RWPE2 (cell line): ENCODE results near the gene GPR180.
A peak's percentile ranks its signal among the peaks of the same experiment; 100 is the strongest.

ENCODE experiments used
- ATAC-seq: fragments of 200-7000 bp; cut with Tn5 transposase; 3 replicates; pipeline ENCODE4 v1.9.1; 2021; ENCODE audit warnings: low read depth
- DNase-seq: peaks from one replicate; pipeline ENCODE4 v3.0.0-alpha.2; 2020; ENCODE audit warnings: low spot score
- H3K27ac ChIP-seq: fragments of 450-650 bp; 2 replicates; pipeline ENCODE4 v1.5.1; 2017; ENCODE audit warnings: mild to moderate bottlenecking; ENCODE audit not compliant: poor library complexity, severe bottlenecking
- H3K27me3 ChIP-seq: fragments of 250-450 bp; sonication (Bioruptor Pico); 2 replicates; pipeline ENCODE4 v1.5.1; 2021; ENCODE audit warnings: mild to moderate bottlenecking, moderate library complexity; ENCODE audit not compliant: insufficient read depth, poor library complexity, severe bottlenecking
- H3K36me3 ChIP-seq: fragments of 250-450 bp; sonication (Bioruptor Pico); 2 replicates; pipeline ENCODE4 v1.5.1; 2020; ENCODE audit warnings: low read depth, mild to moderate bottlenecking, moderate library complexity
- H3K4me1 ChIP-seq: fragments of 250-450 bp; sonication (Bioruptor Pico); 2 replicates; pipeline ENCODE4 v1.5.1; 2021; ENCODE audit warnings: mild to moderate bottlenecking, moderate library complexity; ENCODE audit not compliant: insufficient read depth, poor library complexity, severe bottlenecking
- H3K4me3 ChIP-seq: fragments of 250-450 bp; sonication (Bioruptor Pico); 2 replicates; pipeline ENCODE4 v1.5.1; 2021; ENCODE audit warnings: mild to moderate bottlenecking, moderate library complexity; ENCODE audit not compliant: severe bottlenecking
- H3K9me3 ChIP-seq: fragments of 250-450 bp; sonication (Bioruptor Pico); 2 replicates; pipeline ENCODE4 v1.5.1; 2021; ENCODE audit warnings: mild to moderate bottlenecking, moderate library complexity; ENCODE audit not compliant: severe bottlenecking
- CTCF ChIP-seq: fragments of 450-650 bp; IDR thresholded peaks from one replicate; pipeline ENCODE4 v1.5.1; 2017; ENCODE audit warnings: mild to moderate bottlenecking, moderate library complexity; ENCODE audit not compliant: poor library complexity, severe bottlenecking

GPR180 gene

GRCh38 chr13:94601446-94602431, at the start of gene GPR180:
TSS of gene GPR180 (plus strand) at chr13:94601857. CDS start at chr13:94601928, 71 bp downstream.
- TF ChIP-seq CTCF, result no peak
- H3K36me3 ChIP-seq, result peaks cover 23% of the 10 kb centered on the region
- DNase-seq (peak; percentile 98), ATAC-seq (peak; percentile 99)
- H3K4me3 ChIP-seq, result peak within 1 kb of the TSS; percentile 59
- H3K9me3 ChIP-seq, result no peaks in the 10 kb centered on the region
- no peaks in the 10 kb centered on the region for H3K27me3 ChIP-seq
- peaks cover 8% of the 10 kb centered on the region for H3K4me1 ChIP-seq
- H3K27ac ChIP-seq, result peak within 1 kb of the TSS; percentile 52

GRCh38 chr13:94552095-94552494, 49.6 kb upstream of the GPR180 start:
- Histone ChIP-seq H3K36me3 (no peaks in the 10 kb centered on the region), H3K27ac (no peak overlapping the region), H3K27me3 (no peaks in the 10 kb centered on the region), H3K4me3 (no peak overlapping the region), H3K9me3 (no peaks in the 10 kb centered on the region), H3K4me1 (peaks cover 2% of the 10 kb centered on the region)
- no peak for ATAC-seq
- no peak for TF ChIP-seq CTCF
- DNase-seq, result no peak

DNA sequence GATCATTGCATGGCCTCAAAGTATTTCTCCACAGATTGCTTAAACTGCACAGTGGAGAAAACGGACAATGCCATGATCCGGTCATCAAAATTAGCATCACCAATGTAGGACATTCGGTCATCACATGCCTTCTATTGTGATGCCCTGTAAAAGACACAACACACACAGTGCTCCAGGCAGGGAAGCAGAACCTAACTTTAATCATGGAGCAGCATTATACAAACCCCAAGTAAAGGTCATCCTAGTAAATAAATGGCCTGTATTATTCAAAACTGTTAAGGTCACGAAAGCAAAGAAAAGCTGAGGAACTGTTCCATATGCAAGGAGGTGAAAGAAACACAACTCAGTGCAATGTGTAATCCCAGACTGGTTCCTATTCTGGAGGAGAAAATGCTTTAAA, 47.9 kb upstream of the GPR180 start:
- Histone ChIP-seq H3K27me3 (no peaks in the 10 kb centered on the region), H3K9me3 (no peaks in the 10 kb centered on the region), H3K4me1 (no peaks in the 10 kb centered on the region), H3K27ac (no peak overlapping the region), H3K36me3 (no peaks in the 10 kb centered on the region), H3K4me3 (no peak overlapping the region)
- no peak for DNase-seq
- no peak for TF ChIP-seq CTCF
- ATAC-seq, result no peak

- Histone ChIP-seq H3K4me1 (no peaks in the 10 kb centered on the region), H3K27me3 (no peaks in the 10 kb centered on the region), H3K36me3 (no peaks in the 10 kb centered on the region), H3K9me3 (no peaks in the 10 kb centered on the region), H3K4me3 (no peak overlapping the region), H3K27ac (no peak overlapping the region)
- ATAC-seq (no peak), DNase-seq (no peak)
- no peak for TF ChIP-seq CTCF
Observed at GRCh38 chr13:94556041-94556440, 45.6 kb upstream of the GPR180 start.

- H3K36me3 ChIP-seq, result no peaks in the 10 kb centered on the region
Observed at GRCh38 chr13:94556621-94557020, 45.0 kb upstream of the GPR180 start.

More at GRCh38 chr13:94556621-94557020, 45.0 kb upstream of the GPR180 start:
- DNase-seq (no peak), ATAC-seq (no peak)
- no peaks in the 10 kb centered on the region for H3K4me1 ChIP-seq
- no peak overlapping the region for H3K27ac ChIP-seq
- H3K9me3 ChIP-seq, result no peaks in the 10 kb centered on the region
- no peaks in the 10 kb centered on the region for H3K27me3 ChIP-seq
- no peak for TF ChIP-seq CTCF
- H3K4me3 ChIP-seq, result no peak overlapping the region
